HL-60 (cell line): ENCODE measurements around the gene CLCNKA.

Experiments
- DNase-seq, 2 experiments: peaks; one replicate each; pipeline ENCODE4 v3.0.0-alpha.2; 2010 to 2020; ENCODE audit warnings: low read depth in 1 of 2, low spot score in 1 of 2
- H3K27ac ChIP-seq: fragments of 250-450 bp; sonication (Bioruptor Pico); replicated peaks from 2 replicates; pipeline ENCODE4 v1.5.1; 2020; ENCODE audit warnings: mild to moderate bottlenecking, moderate library complexity
- H3K27me3 ChIP-seq: fragments of 250-450 bp; sonication (Bioruptor Pico); 2 replicates; pipeline ENCODE4 v1.5.1; 2021; ENCODE audit warnings: mild to moderate bottlenecking, moderate library complexity; ENCODE audit not compliant: insufficient read depth, poor library complexity, severe bottlenecking
- H3K4me3 ChIP-seq: replicated peaks from 2 replicates; pipeline ENCODE4 v1.5.1; 2011; ENCODE audit warnings: mild to moderate bottlenecking, control low read depth, low read length; ENCODE audit not compliant: insufficient read depth
- CTCF ChIP-seq: IDR thresholded peaks from one replicate; pipeline ENCODE4 v1.5.1; 2011; ENCODE audit warnings: low read length, control low read depth, inconsistent platforms; ENCODE audit not compliant: insufficient read depth
- GABPA ChIP-seq: IDR thresholded peaks from 2 replicates; pipeline ENCODE4 v1.6.1; 2012; ENCODE audit warnings: low read depth
- POLR2AphosphoS5 ChIP-seq: IDR thresholded peaks from 2 replicates; pipeline ENCODE4 v1.6.1; 2012; ENCODE audit warnings: low read depth
- SPI1 ChIP-seq: IDR thresholded peaks from 2 replicates; pipeline ENCODE4 v1.6.1; 2012; ENCODE audit warnings: low read depth, mild to moderate bottlenecking, borderline replicate concordance
- TF ChIP-seq, protein P1 (sequence below): IDR thresholded peaks from 2 replicates; pipeline ENCODE4 v1.6.1; 2012; ENCODE audit warnings: low read depth; ENCODE audit not compliant: insufficient replicate concordance

Gene CLCNKA

DNA sequence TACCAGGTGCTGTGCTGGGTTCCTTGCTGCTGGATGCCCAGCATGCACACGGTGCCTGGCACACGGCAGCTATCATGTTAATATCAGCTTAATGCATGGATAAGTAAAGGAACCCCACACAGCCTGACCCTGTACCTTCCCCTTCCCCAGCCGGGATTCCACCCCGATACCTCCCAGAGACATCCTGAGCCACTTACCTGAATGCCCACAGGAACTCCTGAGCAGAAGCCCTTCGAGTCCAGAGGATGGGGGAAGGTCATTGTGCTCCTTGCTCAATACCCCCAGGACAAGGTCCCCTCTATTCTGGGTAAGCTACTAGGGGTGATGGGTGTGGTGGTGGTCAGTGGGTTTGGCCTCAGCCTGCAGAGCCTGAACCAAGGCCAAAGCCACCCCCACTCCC, 50.3 kb downstream of the CLCNKA start:
- Histone ChIP-seq H3K4me3 (no peak overlapping the region), H3K27ac (no peak overlapping the region), H3K27me3 (peaks cover 42% of the 10 kb centered on the region)
- no peak for DNase-seq
- TF ChIP-seq SPI1, result no peak
- TF ChIP-seq GABPA, result no peak
- TF ChIP-seq POLR2AphosphoS5, result no peak
- no peak for TF ChIP-seq CTCF
- TF ChIP-seq, protein P1, sequence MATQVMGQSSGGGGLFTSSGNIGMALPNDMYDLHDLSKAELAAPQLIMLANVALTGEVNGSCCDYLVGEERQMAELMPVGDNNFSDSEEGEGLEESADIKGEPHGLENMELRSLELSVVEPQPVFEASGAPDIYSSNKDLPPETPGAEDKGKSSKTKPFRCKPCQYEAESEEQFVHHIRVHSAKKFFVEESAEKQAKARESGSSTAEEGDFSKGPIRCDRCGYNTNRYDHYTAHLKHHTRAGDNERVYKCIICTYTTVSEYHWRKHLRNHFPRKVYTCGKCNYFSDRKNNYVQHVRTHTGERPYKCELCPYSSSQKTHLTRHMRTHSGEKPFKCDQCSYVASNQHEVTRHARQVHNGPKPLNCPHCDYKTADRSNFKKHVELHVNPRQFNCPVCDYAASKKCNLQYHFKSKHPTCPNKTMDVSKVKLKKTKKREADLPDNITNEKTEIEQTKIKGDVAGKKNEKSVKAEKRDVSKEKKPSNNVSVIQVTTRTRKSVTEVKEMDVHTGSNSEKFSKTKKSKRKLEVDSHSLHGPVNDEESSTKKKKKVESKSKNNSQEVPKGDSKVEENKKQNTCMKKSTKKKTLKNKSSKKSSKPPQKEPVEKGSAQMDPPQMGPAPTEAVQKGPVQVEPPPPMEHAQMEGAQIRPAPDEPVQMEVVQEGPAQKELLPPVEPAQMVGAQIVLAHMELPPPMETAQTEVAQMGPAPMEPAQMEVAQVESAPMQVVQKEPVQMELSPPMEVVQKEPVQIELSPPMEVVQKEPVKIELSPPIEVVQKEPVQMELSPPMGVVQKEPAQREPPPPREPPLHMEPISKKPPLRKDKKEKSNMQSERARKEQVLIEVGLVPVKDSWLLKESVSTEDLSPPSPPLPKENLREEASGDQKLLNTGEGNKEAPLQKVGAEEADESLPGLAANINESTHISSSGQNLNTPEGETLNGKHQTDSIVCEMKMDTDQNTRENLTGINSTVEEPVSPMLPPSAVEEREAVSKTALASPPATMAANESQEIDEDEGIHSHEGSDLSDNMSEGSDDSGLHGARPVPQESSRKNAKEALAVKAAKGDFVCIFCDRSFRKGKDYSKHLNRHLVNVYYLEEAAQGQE, result no peak

- Histone ChIP-seq H3K27ac (no peak overlapping the region), H3K27me3 (peaks cover 34% of the 10 kb centered on the region), H3K4me3 (no peak overlapping the region; the same call in 1 of the 2 replicates)
- TF ChIP-seq SPI1, result no peak
- no peak for TF ChIP-seq GABPA
- no peak for TF ChIP-seq POLR2AphosphoS5
- no peak for TF ChIP-seq CTCF
- TF ChIP-seq, protein P1, result no peak
- no peak for DNase-seq
These were observed 51.0 kb downstream of the CLCNKA start for GRCh38 chr1:16072616-16073484.

- Histone ChIP-seq H3K27ac (no peak within 1 kb of the TSS), H3K27me3 (peaks cover 31% of the 10 kb centered on the region), H3K4me3 (no peak within 1 kb of the TSS; the same call in 1 of the 2 replicates)
- TF ChIP-seq, protein P1, result no peak
- TF ChIP-seq SPI1, result no peak
- TF ChIP-seq GABPA, result no peak
- TF ChIP-seq CTCF, result no peak
- no peak for TF ChIP-seq POLR2AphosphoS5
- no peak for DNase-seq
These were observed 51.8 kb downstream of the CLCNKA start, which contains the start of gene FAM131C for GRCh38 chr1:16073490-16074119. TSS of gene FAM131C (minus strand) at chr1:16073651. CDS start at chr1:16073442, 209 bp downstream.
